Measurements from ENCODE around the gene RANBP9. TPM values are rescaled to one million over a fixed set of nuclear protein-coding genes. Genes with fewer than 3 reads are reported as not detected.

RANBP9 gene
- total and polyA plus RNA-seq, 4 donors = 5.8 to 25.2 (median 14.1) TPM

DNA sequence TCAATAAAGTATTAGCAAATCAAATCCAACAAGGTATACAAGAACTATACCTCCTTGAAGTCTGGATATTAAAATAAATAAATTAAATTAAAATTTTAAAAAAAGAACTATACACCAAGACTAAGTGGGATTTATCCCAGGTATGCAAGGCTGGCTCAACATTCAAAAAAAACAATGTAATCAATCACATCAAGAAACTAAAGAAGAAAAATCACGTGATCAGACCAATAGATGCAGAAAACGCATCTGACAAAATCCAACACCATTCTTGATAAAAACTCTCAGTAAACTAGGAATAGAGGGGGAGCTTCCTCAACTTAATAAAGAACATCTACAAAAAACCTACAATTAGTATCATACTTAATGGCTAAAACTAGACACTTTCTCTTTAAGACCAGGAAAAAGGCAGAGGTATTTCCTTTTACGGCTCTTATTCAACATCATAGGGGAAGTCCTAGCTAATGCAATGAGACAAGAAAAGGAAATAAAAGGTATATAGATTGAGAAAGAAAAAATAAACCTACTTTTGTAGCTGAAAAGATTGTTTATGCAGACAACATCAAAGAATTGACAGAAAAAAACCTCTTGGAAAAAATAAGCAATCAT lies 35.0 kb downstream of the RANBP9 start:
- Histone ChIP-seq H3K4me3 (ENCODE audit: low read depth in 1 of 3, low read length in 3 of 3) (no peak overlapping the region), H3K9me3 (ENCODE audit: control insufficient read depth in 4 of 4, low read length in 3 of 4) (peaks cover 0 to 5% (median 0%) of the 10 kb centered on the region in 4 donors)
- 94% methylated on average over 3 of the region's 3 CpGs for WGBS

DNA sequence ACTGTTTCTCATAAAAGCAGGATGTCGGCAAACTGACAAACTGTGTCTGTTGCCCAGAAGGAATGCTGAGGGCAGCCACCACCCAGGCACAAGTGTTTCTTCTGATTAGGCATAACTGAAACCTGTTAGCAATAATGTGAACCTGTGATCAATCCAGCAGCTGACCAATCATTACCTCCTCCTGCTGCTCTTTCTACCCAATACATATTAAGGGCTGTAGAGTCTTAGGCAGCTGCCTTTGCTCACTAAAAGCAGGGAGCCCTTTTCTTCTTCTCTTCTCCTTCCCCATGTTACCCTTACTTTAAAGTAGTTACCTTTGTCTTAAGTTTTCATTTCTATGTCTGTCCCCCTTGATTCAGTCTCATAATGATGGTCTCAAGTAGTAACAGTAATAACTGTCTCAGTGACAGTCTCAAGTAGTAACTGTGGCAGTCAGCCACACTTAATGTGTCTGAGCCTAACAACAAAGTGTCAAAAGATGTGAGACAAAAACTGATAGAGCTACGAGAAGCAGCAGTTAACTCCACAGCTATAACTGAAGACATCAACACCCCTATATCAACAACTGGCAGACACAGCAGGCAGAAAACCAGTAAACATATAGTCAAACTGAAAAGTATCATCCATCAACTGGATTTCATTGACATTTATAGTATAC lies 37.0 kb downstream of the RANBP9 start:
- Histone ChIP-seq H3K9me3 (ENCODE audit: control insufficient read depth in 4 of 4, low read length in 3 of 4) (peaks cover 0 to 5% (median 0%) of the 10 kb centered on the region in 4 donors), H3K4me3 (ENCODE audit: low read depth in 1 of 3, low read length in 3 of 3) (no peak overlapping the region), H3K27ac (ENCODE audit: low read depth in 1 of 2, low read length in 2 of 2) (no peak overlapping the region), H3K4me1 (ENCODE audit: control insufficient read depth in 4 of 4, insufficient read depth in 4 of 4, low read length in 3 of 4) (peaks cover 0 to 9% (median 4%) of the 10 kb centered on the region in 4 donors), H3K36me3 (ENCODE audit: control insufficient read depth in 4 of 4, insufficient read depth in 3 of 4, low read depth in 1 of 4, low read length in 3 of 4) (no peaks in the 10 kb centered on the region), H3K9ac (ENCODE audit: low read depth in 1 of 2, low read length in 2 of 2) (no peak overlapping the region), H3K27me3 (ENCODE audit: control insufficient read depth in 4 of 4, insufficient read depth in 4 of 4, low read length in 3 of 4) (no peaks in the 10 kb centered on the region)
- no peak for DNase-seq (ENCODE audit: low spot score)
- 92% methylated on average over 2 of the region's 2 CpGs for WGBS
- no peak for TF ChIP-seq TAF1 (conservative IDR thresholded peaks at IDR 0.05)
- TF ChIP-seq EGR1 (IDR thresholded peaks at IDR 0.05; ENCODE audit: low read depth in 2 of 2) = no peak
- TF ChIP-seq, protein P1, sequence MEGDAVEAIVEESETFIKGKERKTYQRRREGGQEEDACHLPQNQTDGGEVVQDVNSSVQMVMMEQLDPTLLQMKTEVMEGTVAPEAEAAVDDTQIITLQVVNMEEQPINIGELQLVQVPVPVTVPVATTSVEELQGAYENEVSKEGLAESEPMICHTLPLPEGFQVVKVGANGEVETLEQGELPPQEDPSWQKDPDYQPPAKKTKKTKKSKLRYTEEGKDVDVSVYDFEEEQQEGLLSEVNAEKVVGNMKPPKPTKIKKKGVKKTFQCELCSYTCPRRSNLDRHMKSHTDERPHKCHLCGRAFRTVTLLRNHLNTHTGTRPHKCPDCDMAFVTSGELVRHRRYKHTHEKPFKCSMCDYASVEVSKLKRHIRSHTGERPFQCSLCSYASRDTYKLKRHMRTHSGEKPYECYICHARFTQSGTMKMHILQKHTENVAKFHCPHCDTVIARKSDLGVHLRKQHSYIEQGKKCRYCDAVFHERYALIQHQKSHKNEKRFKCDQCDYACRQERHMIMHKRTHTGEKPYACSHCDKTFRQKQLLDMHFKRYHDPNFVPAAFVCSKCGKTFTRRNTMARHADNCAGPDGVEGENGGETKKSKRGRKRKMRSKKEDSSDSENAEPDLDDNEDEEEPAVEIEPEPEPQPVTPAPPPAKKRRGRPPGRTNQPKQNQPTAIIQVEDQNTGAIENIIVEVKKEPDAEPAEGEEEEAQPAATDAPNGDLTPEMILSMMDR (IDR thresholded peaks at IDR 0.05; ENCODE audit: low read depth, low read length, missing input control) = no peak
- TF ChIP-seq SP1 (IDR thresholded peaks at IDR 0.05) = no peak
- TF ChIP-seq RAD21 (IDR thresholded peaks at IDR 0.05) = no peak
- TF ChIP-seq YY1 (IDR thresholded peaks at IDR 0.05) = no peak
- TF ChIP-seq FOXA1 (IDR thresholded peaks at IDR 0.05) = no peak
- TF ChIP-seq, protein P2, sequence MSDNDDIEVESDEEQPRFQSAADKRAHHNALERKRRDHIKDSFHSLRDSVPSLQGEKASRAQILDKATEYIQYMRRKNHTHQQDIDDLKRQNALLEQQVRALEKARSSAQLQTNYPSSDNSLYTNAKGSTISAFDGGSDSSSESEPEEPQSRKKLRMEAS (IDR thresholded peaks at IDR 0.05) = no peak
- TF ChIP-seq, protein P3, sequence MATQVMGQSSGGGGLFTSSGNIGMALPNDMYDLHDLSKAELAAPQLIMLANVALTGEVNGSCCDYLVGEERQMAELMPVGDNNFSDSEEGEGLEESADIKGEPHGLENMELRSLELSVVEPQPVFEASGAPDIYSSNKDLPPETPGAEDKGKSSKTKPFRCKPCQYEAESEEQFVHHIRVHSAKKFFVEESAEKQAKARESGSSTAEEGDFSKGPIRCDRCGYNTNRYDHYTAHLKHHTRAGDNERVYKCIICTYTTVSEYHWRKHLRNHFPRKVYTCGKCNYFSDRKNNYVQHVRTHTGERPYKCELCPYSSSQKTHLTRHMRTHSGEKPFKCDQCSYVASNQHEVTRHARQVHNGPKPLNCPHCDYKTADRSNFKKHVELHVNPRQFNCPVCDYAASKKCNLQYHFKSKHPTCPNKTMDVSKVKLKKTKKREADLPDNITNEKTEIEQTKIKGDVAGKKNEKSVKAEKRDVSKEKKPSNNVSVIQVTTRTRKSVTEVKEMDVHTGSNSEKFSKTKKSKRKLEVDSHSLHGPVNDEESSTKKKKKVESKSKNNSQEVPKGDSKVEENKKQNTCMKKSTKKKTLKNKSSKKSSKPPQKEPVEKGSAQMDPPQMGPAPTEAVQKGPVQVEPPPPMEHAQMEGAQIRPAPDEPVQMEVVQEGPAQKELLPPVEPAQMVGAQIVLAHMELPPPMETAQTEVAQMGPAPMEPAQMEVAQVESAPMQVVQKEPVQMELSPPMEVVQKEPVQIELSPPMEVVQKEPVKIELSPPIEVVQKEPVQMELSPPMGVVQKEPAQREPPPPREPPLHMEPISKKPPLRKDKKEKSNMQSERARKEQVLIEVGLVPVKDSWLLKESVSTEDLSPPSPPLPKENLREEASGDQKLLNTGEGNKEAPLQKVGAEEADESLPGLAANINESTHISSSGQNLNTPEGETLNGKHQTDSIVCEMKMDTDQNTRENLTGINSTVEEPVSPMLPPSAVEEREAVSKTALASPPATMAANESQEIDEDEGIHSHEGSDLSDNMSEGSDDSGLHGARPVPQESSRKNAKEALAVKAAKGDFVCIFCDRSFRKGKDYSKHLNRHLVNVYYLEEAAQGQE (IDR thresholded peaks at IDR 0.05) = no peak
- TF ChIP-seq HNF4A (conservative IDR thresholded peaks at IDR 0.05) = no peak
- TF ChIP-seq FOXA2 (IDR thresholded peaks at IDR 0.05) = no peak
- no peak for TF ChIP-seq RXRA (IDR thresholded peaks at IDR 0.05)
- TF ChIP-seq, protein P4, sequence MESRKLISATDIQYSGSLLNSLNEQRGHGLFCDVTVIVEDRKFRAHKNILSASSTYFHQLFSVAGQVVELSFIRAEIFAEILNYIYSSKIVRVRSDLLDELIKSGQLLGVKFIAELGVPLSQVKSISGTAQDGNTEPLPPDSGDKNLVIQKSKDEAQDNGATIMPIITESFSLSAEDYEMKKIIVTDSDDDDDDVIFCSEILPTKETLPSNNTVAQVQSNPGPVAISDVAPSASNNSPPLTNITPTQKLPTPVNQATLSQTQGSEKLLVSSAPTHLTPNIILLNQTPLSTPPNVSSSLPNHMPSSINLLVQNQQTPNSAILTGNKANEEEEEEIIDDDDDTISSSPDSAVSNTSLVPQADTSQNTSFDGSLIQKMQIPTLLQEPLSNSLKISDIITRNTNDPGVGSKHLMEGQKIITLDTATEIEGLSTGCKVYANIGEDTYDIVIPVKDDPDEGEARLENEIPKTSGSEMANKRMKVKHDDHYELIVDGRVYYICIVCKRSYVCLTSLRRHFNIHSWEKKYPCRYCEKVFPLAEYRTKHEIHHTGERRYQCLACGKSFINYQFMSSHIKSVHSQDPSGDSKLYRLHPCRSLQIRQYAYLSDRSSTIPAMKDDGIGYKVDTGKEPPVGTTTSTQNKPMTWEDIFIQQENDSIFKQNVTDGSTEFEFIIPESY (IDR thresholded peaks at IDR 0.05) = no peak
- TF ChIP-seq JUND (IDR thresholded peaks at IDR 0.05) = no peak

More for the DNA sequence above, 35.0 kb downstream of the RANBP9 start:
- no peak for TF ChIP-seq RAD21 (IDR thresholded peaks at IDR 0.05)
- TF ChIP-seq HNF4A (conservative IDR thresholded peaks at IDR 0.05) = no peak
- no peak for TF ChIP-seq SP1 (IDR thresholded peaks at IDR 0.05)
- TF ChIP-seq, protein P4 (IDR thresholded peaks at IDR 0.05) = no peak
- no peak for TF ChIP-seq TAF1 (conservative IDR thresholded peaks at IDR 0.05)
- no peak for TF ChIP-seq GABPA (IDR thresholded peaks at IDR 0.05 in 1 of 2, conservative IDR thresholded peaks at IDR 0.05 in 1 of 2)
- TF ChIP-seq, protein P1 (IDR thresholded peaks at IDR 0.05; ENCODE audit: low read depth, low read length, missing input control) = no peak
- no peak for TF ChIP-seq RXRA (IDR thresholded peaks at IDR 0.05)
- no peak for TF ChIP-seq FOXA2 (IDR thresholded peaks at IDR 0.05)
- no peaks in the 10 kb centered on the region for H3K27me3 ChIP-seq (ENCODE audit: control insufficient read depth in 4 of 4, insufficient read depth in 4 of 4, low read length in 3 of 4)
- no peaks in the 10 kb centered on the region for H3K36me3 ChIP-seq (ENCODE audit: control insufficient read depth in 4 of 4, insufficient read depth in 3 of 4, low read depth in 1 of 4, low read length in 3 of 4)
- DNase-seq (ENCODE audit: low spot score) = no peak
- H3K4me1 ChIP-seq (ENCODE audit: control insufficient read depth in 4 of 4, insufficient read depth in 4 of 4, low read length in 3 of 4) = peaks cover 0 to 9% (median 3%) of the 10 kb centered on the region in 4 donors
- H3K9ac ChIP-seq (ENCODE audit: low read depth in 1 of 2, low read length in 2 of 2) = no peak overlapping the region
- no peak overlapping the region for H3K27ac ChIP-seq (ENCODE audit: low read depth in 1 of 2, low read length in 2 of 2)

All from liver (tissue), 9 donors.